ENCODE results near the gene SELENOT.

- TF ChIP-seq EZH2 (IDR thresholded peaks at IDR 0.05) (no peak), EZH2phosphoT487 (IDR thresholded peaks at IDR 0.05) (no peak)
- TF ChIP-seq, protein P1, sequence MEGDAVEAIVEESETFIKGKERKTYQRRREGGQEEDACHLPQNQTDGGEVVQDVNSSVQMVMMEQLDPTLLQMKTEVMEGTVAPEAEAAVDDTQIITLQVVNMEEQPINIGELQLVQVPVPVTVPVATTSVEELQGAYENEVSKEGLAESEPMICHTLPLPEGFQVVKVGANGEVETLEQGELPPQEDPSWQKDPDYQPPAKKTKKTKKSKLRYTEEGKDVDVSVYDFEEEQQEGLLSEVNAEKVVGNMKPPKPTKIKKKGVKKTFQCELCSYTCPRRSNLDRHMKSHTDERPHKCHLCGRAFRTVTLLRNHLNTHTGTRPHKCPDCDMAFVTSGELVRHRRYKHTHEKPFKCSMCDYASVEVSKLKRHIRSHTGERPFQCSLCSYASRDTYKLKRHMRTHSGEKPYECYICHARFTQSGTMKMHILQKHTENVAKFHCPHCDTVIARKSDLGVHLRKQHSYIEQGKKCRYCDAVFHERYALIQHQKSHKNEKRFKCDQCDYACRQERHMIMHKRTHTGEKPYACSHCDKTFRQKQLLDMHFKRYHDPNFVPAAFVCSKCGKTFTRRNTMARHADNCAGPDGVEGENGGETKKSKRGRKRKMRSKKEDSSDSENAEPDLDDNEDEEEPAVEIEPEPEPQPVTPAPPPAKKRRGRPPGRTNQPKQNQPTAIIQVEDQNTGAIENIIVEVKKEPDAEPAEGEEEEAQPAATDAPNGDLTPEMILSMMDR (IDR thresholded peaks at IDR 0.05): no peak
Observed at GRCh38 chr3:150597646-150598045, 5.5 kb upstream of the SELENOT start.
